Colonic mucosa (tissue), 4 donors: ENCODE data around the gene LIN7A. TPM values are rescaled to one million over a fixed set of nuclear protein-coding genes. Genes with fewer than 3 reads are reported as not detected.

ENCODE experiments used
- DNase-seq: peaks from one replicate; pipeline ENCODE4 v3.0.0-alpha.2; 2020
- H3K27ac ChIP-seq: fragments of 200-600 bp; one replicate; pipeline ENCODE4 v1.8.0; 2021
- H3K27me3 ChIP-seq: fragments of 200-600 bp; one replicate; pipeline ENCODE4 v1.8.0; 2021
- H3K36me3 ChIP-seq: fragments of 200-600 bp; one replicate; pipeline ENCODE4 v1.8.0; 2021
- H3K4me1 ChIP-seq: fragments of 200-600 bp; one replicate; pipeline ENCODE4 v1.8.0; 2021; ENCODE audit warnings: mild to moderate bottlenecking
- H3K4me3 ChIP-seq: fragments of 200-600 bp; one replicate; pipeline ENCODE4 v1.8.0; 2021
- H3K9ac ChIP-seq, 2 donors: one replicate each; pipeline ENCODE4 v1.7.0; 2013; ENCODE audit warnings: control low read depth in 2 of 2, low read depth in 2 of 2, low read length in 2 of 2
- H3K9me3 ChIP-seq: fragments of 200-600 bp; one replicate; pipeline ENCODE4 v1.8.0; 2021
- intact Hi-C: fragments of 100-400 bp; cut with DNase I; formaldehyde crosslinking; loops from one replicate; pipeline ENCODE4 v1.14.1; 2022
- total RNA-seq, 2 donors: library from RNA; stranded (reverse); fragmentation: NEBNext Ultra II Directional in 1 of 2; extraction: Animal tissue kit (Norgen Biotek cat#: 25700) in 1 of 2; gene quantifications; one replicate each; pipeline ENCODE4 v1.2.1, GENCODE V29; 2021
- TF ChIP-seq, protein P1 (sequence below): fragments of 200-600 bp; IDR thresholded peaks from one replicate; pipeline ENCODE4 v1.8.0; 2022; ENCODE audit warnings: antibody characterized with exemption, mild to moderate bottlenecking
- donor health status: healthy.
- donor health status: DM: no; HTN: no; CAD: no.
- donor health status: DM: no; HTN: no; CAD: no.

Gene LIN7A
- total RNA-seq, 2 donors from 2014 or later: 0.17 to 1.8 TPM

- intact Hi-C loops: no loop called here
- no peaks in the 10 kb centered on the region for H3K9me3 ChIP-seq
- no peak for DNase-seq
- H3K36me3 ChIP-seq: no peaks in the 10 kb centered on the region
- no peaks in the 10 kb centered on the region for H3K4me1 ChIP-seq
- no peak overlapping the region for H3K9ac ChIP-seq
- TF ChIP-seq, protein P1, sequence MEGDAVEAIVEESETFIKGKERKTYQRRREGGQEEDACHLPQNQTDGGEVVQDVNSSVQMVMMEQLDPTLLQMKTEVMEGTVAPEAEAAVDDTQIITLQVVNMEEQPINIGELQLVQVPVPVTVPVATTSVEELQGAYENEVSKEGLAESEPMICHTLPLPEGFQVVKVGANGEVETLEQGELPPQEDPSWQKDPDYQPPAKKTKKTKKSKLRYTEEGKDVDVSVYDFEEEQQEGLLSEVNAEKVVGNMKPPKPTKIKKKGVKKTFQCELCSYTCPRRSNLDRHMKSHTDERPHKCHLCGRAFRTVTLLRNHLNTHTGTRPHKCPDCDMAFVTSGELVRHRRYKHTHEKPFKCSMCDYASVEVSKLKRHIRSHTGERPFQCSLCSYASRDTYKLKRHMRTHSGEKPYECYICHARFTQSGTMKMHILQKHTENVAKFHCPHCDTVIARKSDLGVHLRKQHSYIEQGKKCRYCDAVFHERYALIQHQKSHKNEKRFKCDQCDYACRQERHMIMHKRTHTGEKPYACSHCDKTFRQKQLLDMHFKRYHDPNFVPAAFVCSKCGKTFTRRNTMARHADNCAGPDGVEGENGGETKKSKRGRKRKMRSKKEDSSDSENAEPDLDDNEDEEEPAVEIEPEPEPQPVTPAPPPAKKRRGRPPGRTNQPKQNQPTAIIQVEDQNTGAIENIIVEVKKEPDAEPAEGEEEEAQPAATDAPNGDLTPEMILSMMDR: no peak
- H3K27ac ChIP-seq: no peak overlapping the region
- H3K27me3 ChIP-seq: no peaks in the 10 kb centered on the region
- H3K4me3 ChIP-seq: no peak overlapping the region
Measured at GRCh38 chr12:80807640-80808288, 130.0 kb downstream of the LIN7A start.

DNA sequence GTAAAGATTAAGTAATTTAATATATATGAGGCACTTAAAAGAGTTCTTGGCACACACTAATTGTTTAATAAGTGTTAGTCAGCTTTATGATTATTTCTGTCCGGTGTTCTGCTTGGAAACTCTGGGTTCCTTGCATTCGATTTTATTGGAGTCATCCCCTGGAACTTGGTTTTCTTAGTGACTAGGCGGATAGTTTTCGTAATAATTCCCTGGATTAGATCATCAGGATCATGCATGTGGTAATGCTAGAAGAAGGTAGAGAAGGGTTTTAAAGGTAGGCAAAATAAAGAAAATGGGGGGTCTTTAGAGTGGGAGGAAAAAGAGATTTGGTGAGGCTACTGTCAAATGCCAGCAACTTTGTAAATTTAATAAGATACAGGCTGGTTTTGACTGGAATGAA is 132.6 kb downstream of the LIN7A start:
- Histone ChIP-seq H3K4me3 (no peak overlapping the region), H3K36me3 (no peaks in the 10 kb centered on the region), H3K27ac (no peak overlapping the region), H3K27me3 (no peaks in the 10 kb centered on the region), H3K9me3 (no peaks in the 10 kb centered on the region), H3K4me1 (no peaks in the 10 kb centered on the region), H3K9ac (no peak overlapping the region)
- TF ChIP-seq, protein P1: no peak
- intact Hi-C loops: no loop called here
- DNase-seq: no peak

- no peaks in the 10 kb centered on the region for H3K4me1 ChIP-seq
- no peaks in the 10 kb centered on the region for H3K9me3 ChIP-seq
- H3K27ac ChIP-seq: no peak overlapping the region
- no peaks in the 10 kb centered on the region for H3K36me3 ChIP-seq
- no peaks in the 10 kb centered on the region for H3K27me3 ChIP-seq
- no peak for DNase-seq
- no peak overlapping the region for H3K4me3 ChIP-seq
- no peak overlapping the region for H3K9ac ChIP-seq
- intact Hi-C loops: no loop called here
- TF ChIP-seq, protein P1: no peak
Measured at GRCh38 chr12:80802652-80803400, 134.9 kb downstream of the LIN7A start.

GRCh38 chr12:80798281-80798680 is 139.5 kb downstream of the LIN7A start:
- intact Hi-C loops: no loop called here
- Histone ChIP-seq H3K27ac (no peak overlapping the region), H3K27me3 (no peaks in the 10 kb centered on the region), H3K9me3 (no peaks in the 10 kb centered on the region), H3K4me1 (no peaks in the 10 kb centered on the region), H3K4me3 (no peak overlapping the region), H3K36me3 (no peaks in the 10 kb centered on the region), H3K9ac (no peak overlapping the region)
- no peak for DNase-seq
- TF ChIP-seq, protein P1: no peak

- H3K27me3 ChIP-seq: no peaks in the 10 kb centered on the region
- no peak overlapping the region for H3K27ac ChIP-seq
- no peak for DNase-seq
- no peaks in the 10 kb centered on the region for H3K9me3 ChIP-seq
- intact Hi-C loops: no loop called here
- H3K36me3 ChIP-seq: no peaks in the 10 kb centered on the region
- no peak overlapping the region for H3K9ac ChIP-seq
- H3K4me1 ChIP-seq: no peaks in the 10 kb centered on the region
- H3K4me3 ChIP-seq: no peak overlapping the region
- TF ChIP-seq, protein P1: no peak
Measured at GRCh38 chr12:80794551-80794950, 143.2 kb downstream of the LIN7A start.
